Breast epithelium (tissue), 4 donors: ENCODE results near the gene OPHN1. TPM values are rescaled to one million over a fixed set of nuclear protein-coding genes. Genes with fewer than 3 reads are reported as not detected.

ENCODE experiments used
- DNase-seq, 2 donors: peaks; one replicate each; pipeline ENCODE4 v3.0.0-alpha.2; 2019; ENCODE audit warnings: low spot score in 2 of 2
- H3K27ac ChIP-seq, 2 donors: fragments of 200-600 bp; sonication (generic) in 1 of 2; one replicate each; pipeline ENCODE4 v1.5.1; 2016 to 2019; ENCODE audit warnings: mild to moderate bottlenecking in 1 of 2
- H3K27me3 ChIP-seq, 2 donors: fragments of 200-600 bp; sonication (generic) in 1 of 2; one replicate each; pipeline versions ENCODE4 v1.5.1 to v1.6.0; 2017 to 2019; ENCODE audit warnings: control low read depth in 1 of 2, mild to moderate bottlenecking in 1 of 2
- H3K36me3 ChIP-seq: fragments of 200-600 bp; one replicate; pipeline ENCODE4 v1.5.1; 2019
- H3K4me1 ChIP-seq, 2 donors: fragments of 200-600 bp; sonication (generic); one replicate each; pipeline ENCODE4 v1.5.1; 2016 to 2019; ENCODE audit warnings: control low read depth in 1 of 2
- H3K4me3 ChIP-seq, 3 donors: fragments of 200-600 bp; sonication (generic); 1 replicate in 2 of 3; 2 replicates in 1 of 3; pipeline ENCODE4 v1.5.1; 2016 to 2019; ENCODE audit warnings: mild to moderate bottlenecking in 3 of 3, moderate library complexity in 2 of 3
- H3K9me3 ChIP-seq, 2 donors: fragments of 200-600 bp; sonication (generic) in 1 of 2; one replicate each; pipeline ENCODE4 v1.5.1; 2016 to 2019; ENCODE audit warnings: control low read depth in 1 of 2
- POLR2A ChIP-seq: fragments of 450-650 bp; IDR thresholded peaks from one replicate; pipeline ENCODE4 v1.6.1; 2016; ENCODE audit warnings: antibody characterized with exemption, mild to moderate bottlenecking, moderate library complexity
- POLR2AphosphoS5 ChIP-seq, 3 donors: sonication (generic); formaldehyde crosslinking; IDR thresholded peaks; one replicate each; pipeline ENCODE4 v1.6.1; 2017; ENCODE audit warnings: antibody characterized with exemption in 3 of 3
- intact Hi-C: fragments of 100-400 bp; cut with DNase I; formaldehyde crosslinking; loops from one replicate; pipeline ENCODE4 v1.15.1; 2023; ENCODE audit warnings: low total_unique reads
- total RNA-seq, 3 donors: library from RNA; depleted of rRNA; stranded (reverse); fragments of >200 nt; gene quantifications; one replicate each; pipeline ENCODE4 v1.1.0, GENCODE V29; 2016
- TF ChIP-seq, protein P1 (sequence below), 3 donors: fragments of 450-650 bp; IDR thresholded peaks; one replicate each; pipeline ENCODE4 v1.5.1; 2016 to 2017; ENCODE audit warnings: antibody characterized with exemption in 3 of 3, mild to moderate bottlenecking in 3 of 3, moderate library complexity in 3 of 3

OPHN1 gene
- total RNA-seq, 3 donors from 2014 or later: 9.5 to 20.2 (median 14.6) TPM

DNA sequence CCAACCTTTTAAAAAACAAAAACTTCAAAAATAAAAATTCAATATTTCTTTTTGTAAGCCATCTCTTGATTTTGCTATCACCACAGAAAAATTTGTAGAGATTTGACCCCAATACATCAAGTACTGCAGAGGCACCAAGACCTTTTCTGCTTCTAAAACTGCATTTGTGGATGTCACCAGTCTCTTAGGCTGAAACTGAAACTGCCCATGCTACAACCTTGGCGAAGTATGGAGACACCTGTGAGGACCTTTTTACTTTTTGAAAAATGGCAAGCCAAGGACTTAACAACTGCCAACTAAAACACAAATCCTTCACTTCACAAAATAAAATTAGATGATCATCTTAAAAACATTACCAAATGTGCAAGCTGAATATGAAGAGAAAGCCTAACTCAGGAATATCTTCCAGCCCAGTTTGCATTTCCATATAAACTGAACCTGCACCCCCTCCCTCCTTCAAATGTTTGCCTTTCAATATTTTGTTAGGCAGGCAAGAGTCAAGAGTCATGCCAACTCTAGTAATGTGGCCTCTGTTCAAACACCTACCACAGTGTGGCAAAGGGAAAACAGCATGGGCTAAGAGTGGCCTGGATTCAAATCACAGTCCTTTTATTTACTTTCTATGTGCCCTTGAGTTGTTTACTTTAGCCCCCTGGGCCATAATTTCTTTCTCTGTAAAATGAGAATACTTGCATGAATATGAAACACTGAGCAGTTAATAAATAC is 389.4 kb downstream of the OPHN1 start:
- no peak for DNase-seq
- Histone ChIP-seq H3K36me3 (no peaks in the 10 kb centered on the region), H3K4me3 (no peak overlapping the region), H3K27ac (no peak overlapping the region), H3K4me1 (no peaks in the 10 kb centered on the region), H3K9me3 (no peaks in the 10 kb centered on the region), H3K27me3 (peaks cover 0 to 25% of the 10 kb centered on the region in 2 donors)
- intact Hi-C loops: no loop called here
- TF ChIP-seq, protein P1, sequence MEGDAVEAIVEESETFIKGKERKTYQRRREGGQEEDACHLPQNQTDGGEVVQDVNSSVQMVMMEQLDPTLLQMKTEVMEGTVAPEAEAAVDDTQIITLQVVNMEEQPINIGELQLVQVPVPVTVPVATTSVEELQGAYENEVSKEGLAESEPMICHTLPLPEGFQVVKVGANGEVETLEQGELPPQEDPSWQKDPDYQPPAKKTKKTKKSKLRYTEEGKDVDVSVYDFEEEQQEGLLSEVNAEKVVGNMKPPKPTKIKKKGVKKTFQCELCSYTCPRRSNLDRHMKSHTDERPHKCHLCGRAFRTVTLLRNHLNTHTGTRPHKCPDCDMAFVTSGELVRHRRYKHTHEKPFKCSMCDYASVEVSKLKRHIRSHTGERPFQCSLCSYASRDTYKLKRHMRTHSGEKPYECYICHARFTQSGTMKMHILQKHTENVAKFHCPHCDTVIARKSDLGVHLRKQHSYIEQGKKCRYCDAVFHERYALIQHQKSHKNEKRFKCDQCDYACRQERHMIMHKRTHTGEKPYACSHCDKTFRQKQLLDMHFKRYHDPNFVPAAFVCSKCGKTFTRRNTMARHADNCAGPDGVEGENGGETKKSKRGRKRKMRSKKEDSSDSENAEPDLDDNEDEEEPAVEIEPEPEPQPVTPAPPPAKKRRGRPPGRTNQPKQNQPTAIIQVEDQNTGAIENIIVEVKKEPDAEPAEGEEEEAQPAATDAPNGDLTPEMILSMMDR (IDR thresholded peaks at IDR 0.05): no peak
- TF ChIP-seq POLR2AphosphoS5 (IDR thresholded peaks at IDR 0.05) (no peak), POLR2A (no peak)

DNA sequence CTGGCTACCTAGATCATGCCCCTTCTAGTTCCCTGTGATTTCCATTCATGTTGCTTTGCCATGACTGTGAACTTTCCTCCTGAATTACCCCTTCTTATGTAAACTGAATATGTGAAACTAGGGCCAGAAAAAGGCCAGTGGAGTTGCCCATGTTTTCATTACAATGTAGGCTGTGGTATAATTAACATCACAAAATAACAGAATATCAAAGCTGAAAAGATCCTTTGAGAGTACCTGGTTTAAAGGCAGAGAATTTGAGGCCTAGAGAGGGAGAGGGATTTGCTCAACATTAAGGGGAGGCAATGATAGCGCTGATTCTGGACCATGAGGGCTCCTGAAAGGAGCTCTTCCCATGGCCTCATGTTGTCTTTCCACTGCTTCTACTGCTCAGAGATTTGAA is 392.2 kb downstream of the OPHN1 start:
- peaks cover 0 to 16% of the 10 kb centered on the region in 2 donors for H3K27me3 ChIP-seq
- intact Hi-C loops: no loop called here
- peaks cover 0 to under 1% of the 10 kb centered on the region in 2 donors for H3K9me3 ChIP-seq
- no peak for DNase-seq
- H3K4me3 ChIP-seq: no peak overlapping the region
- no peak overlapping the region for H3K27ac ChIP-seq
- no peak for TF ChIP-seq POLR2A
- no peak for TF ChIP-seq POLR2AphosphoS5 (IDR thresholded peaks at IDR 0.05)
- TF ChIP-seq, protein P1 (IDR thresholded peaks at IDR 0.05): no peak
- no peaks in the 10 kb centered on the region for H3K36me3 ChIP-seq
- no peaks in the 10 kb centered on the region for H3K4me1 ChIP-seq

DNA sequence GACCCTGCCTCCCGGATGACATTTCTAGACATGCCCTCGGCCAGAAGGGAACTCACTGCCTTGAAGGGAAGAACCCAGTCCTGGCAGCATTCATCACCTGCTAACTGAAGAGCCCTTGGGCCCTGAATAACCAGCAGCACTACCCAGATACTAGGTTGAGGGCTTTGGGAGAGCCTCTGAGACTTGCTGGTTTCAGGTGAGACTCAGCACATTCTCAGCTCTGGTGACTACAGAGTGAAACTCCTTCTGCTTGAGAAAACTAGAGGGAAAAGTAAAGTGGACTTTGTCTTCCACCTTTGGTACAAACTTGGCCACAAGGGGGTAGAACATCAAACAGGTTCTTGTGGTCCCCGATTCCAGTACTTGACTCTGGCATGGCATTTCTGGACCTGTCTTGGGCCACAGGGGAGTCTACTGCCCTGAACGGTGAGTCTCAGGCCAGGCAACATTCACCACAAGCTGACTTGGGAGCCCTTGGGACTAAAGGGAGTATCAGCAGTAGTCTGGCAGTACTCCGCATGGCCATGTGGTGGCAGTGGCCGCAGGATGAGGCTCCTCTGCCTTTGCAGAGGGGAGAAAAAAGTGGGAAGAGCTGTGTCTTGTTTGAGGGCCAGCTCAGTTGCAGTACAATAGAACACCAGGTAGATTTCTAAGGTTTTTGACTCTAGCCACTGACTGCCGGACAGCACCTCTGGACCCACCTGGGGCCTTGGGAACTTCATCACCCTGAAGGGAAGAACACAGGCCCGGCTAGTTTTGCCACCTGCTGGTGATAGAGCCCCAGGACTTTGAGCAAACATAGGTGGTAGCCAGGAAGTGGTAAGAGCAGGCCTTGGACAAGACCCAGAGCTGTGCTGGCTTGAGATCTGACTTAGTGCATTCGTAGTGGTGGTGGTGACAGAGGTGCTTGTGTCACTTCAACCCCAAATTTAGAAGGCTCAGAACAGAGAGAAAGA is 414.8 kb downstream of the OPHN1 start:
- Histone ChIP-seq H3K36me3 (no peaks in the 10 kb centered on the region), H3K9me3 (peaks cover 0 to 16% of the 10 kb centered on the region in 2 donors), H3K27me3 (peaks cover 0 to 4% of the 10 kb centered on the region in 2 donors), H3K4me1 (no peaks in the 10 kb centered on the region), H3K27ac (no peak overlapping the region), H3K4me3 (no peak overlapping the region)
- no peak for DNase-seq
- intact Hi-C loops: no loop called here
- TF ChIP-seq POLR2AphosphoS5 (IDR thresholded peaks at IDR 0.05): no peak
- TF ChIP-seq, protein P1 (IDR thresholded peaks at IDR 0.05): peak in 1 of 3 donors; percentile 8
- no peak for TF ChIP-seq POLR2A

DNA sequence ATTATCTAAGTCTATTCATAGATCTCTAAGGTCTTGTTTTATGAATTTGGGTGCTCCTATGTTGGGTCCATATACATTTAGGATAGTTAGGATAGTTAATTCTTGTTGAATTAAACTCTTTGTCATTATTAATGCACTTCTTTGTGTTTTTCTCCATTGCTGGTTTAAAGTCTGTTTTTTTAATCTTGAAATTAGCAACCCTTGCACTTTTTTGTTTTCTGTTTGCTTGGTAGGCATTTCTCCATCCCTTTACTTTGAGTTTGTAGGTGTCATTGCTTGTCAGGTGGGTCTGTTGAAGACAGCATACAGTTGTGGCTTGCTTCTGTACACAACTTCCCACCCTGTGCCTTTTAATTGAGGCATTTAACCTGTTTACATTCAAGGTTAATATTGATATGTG is 434.8 kb downstream of the OPHN1 start:
- H3K36me3 ChIP-seq: no peaks in the 10 kb centered on the region
- H3K4me1 ChIP-seq: no peaks in the 10 kb centered on the region
- intact Hi-C loops: no loop called here

More for the DNA sequence above, 434.8 kb downstream of the OPHN1 start:
- H3K9me3 ChIP-seq: peaks cover 7 to 61% of the 10 kb centered on the region in 2 donors
- H3K27me3 ChIP-seq: no peaks in the 10 kb centered on the region
- no peak for DNase-seq
- TF ChIP-seq POLR2AphosphoS5 (IDR thresholded peaks at IDR 0.05) (no peak), POLR2A (no peak)
- TF ChIP-seq, protein P1 (IDR thresholded peaks at IDR 0.05): no peak
- H3K27ac ChIP-seq: no peak overlapping the region
- no peak overlapping the region for H3K4me3 ChIP-seq

Other genes starting within 250 kb of the OPHN1 start
- 10 to 100 TPM; 25.3 to 27.9 (median 27.2) TPM for gene YIPF6, start 65.6 kb upstream of the OPHN1 start, total RNA-seq
- gene STARD8, start 214.2 kb upstream of the OPHN1 start, total RNA-seq: 10 to 100 TPM in 1 of 3 donors, 1 to 10 TPM in 2; 6.4 to 18.7 (median 9.2) TPM